NCI-H524 treated with DMSO at 0.1 percent for 48 hours (cell line): Measurements from ENCODE around the gene CAP2.

Source experiments
- DNase-seq: peaks from one replicate; lab custom pipeline; 2025; lab: John Stamatoyannopoulos, UW

The CAP2 gene

GRCh38 chr6:17392978-17393891 is at the start of gene CAP2:
CAP2 (plus strand) TSS chr6:17393595; CDS start chr6:17421556, 27,961 bp downstream.
- peak; percentile 42 for DNase-seq

GRCh38 chr6:17347012-17347411 is 46.4 kb upstream of the CAP2 start:
- no peak for DNase-seq

- no peak for DNase-seq
Measured at GRCh38 chr6:17349427-17349826, 44.0 kb upstream of the CAP2 start.

- DNase-seq = no peak
Measured at GRCh38 chr6:17352302-17352701, 41.1 kb upstream of the CAP2 start.

GRCh38 chr6:17353440-17354175 is 39.8 kb upstream of the CAP2 start:
- no peak for DNase-seq

- DNase-seq = no peak
Measured at GRCh38 chr6:17354700-17355403, 38.5 kb upstream of the CAP2 start.

GRCh38 chr6:17355404-17355774 is 38.0 kb upstream of the CAP2 start:
- no peak for DNase-seq

GRCh38 chr6:17358515-17358914 is 34.9 kb upstream of the CAP2 start:
- no peak for DNase-seq

GRCh38 chr6:17360564-17360963 is 32.8 kb upstream of the CAP2 start:
- DNase-seq = no peak

GRCh38 chr6:17361013-17361412 is 32.4 kb upstream of the CAP2 start:
- no peak for DNase-seq

GRCh38 chr6:17365961-17366360 is 27.4 kb upstream of the CAP2 start:
- no peak for DNase-seq

GRCh38 chr6:17367868-17368267 is 25.5 kb upstream of the CAP2 start:
- DNase-seq = no peak

GRCh38 chr6:17381424-17382147 is 11.8 kb upstream of the CAP2 start:
- no peak for DNase-seq

GRCh38 chr6:17385660-17386059 is 7.7 kb upstream of the CAP2 start:
- peak; percentile 58 for DNase-seq

GRCh38 chr6:17388365-17388764 is 5.0 kb upstream of the CAP2 start:
- DNase-seq = no peak

- no peak for DNase-seq
Measured at GRCh38 chr6:17389274-17389847, 4.0 kb upstream of the CAP2 start.

- DNase-seq = no peak
Measured at GRCh38 chr6:17390276-17390675, 3.1 kb upstream of the CAP2 start.

- DNase-seq = no peak
Measured at GRCh38 chr6:17391976-17392375, 1.4 kb upstream of the CAP2 start.

GRCh38 chr6:17393892-17394631 is 667 bp downstream of the CAP2 start:
- DNase-seq = no peak

- no peak for DNase-seq
Measured at GRCh38 chr6:17395112-17395511, 1.7 kb downstream of the CAP2 start.

GRCh38 chr6:17396256-17396655 is 2.9 kb downstream of the CAP2 start:
- no peak for DNase-seq
